Measurements from ENCODE around the gene DUXB.

The DUXB gene

GRCh38 chr16:75701361-75701760 is at the start of gene DUXB:
TSS of gene DUXB (minus strand) at chr16:75701461. CDS start at chr16:75701418, 43 bp downstream.
- H3K4me1 ChIP-seq (ENCODE audit: control insufficient read depth, insufficient read depth, low read length): no peaks in the 10 kb centered on the region
- H3K9ac ChIP-seq (ENCODE audit: low read length): no peak within 1 kb of the TSS
- H3K9me3 ChIP-seq (ENCODE audit: control insufficient read depth, low read length): no peaks in the 10 kb centered on the region
- no peaks in the 10 kb centered on the region for H3K27me3 ChIP-seq (replicated peaks; ENCODE audit: control insufficient read depth, insufficient read depth, low read length)
- no peak for DNase-seq (ENCODE audit: low read depth)
- no peak within 1 kb of the TSS for H3K4me3 ChIP-seq (ENCODE audit: low read length)
- H3K36me3 ChIP-seq (ENCODE audit: control insufficient read depth, insufficient read depth, low read length, severe bottlenecking): no peaks in the 10 kb centered on the region

GRCh38 chr16:75750528-75750927 is 49.3 kb upstream of the DUXB start:
- no peaks in the 10 kb centered on the region for H3K4me1 ChIP-seq (ENCODE audit: control insufficient read depth, insufficient read depth, low read length)
- no peak overlapping the region for H3K4me3 ChIP-seq (ENCODE audit: low read length)
- no peak for DNase-seq (ENCODE audit: low read depth)
- no peaks in the 10 kb centered on the region for H3K36me3 ChIP-seq (ENCODE audit: control insufficient read depth, insufficient read depth, low read length, severe bottlenecking)
- H3K27me3 ChIP-seq (replicated peaks; ENCODE audit: control insufficient read depth, insufficient read depth, low read length): no peaks in the 10 kb centered on the region
- no peaks in the 10 kb centered on the region for H3K9me3 ChIP-seq (ENCODE audit: control insufficient read depth, low read length)
- H3K9ac ChIP-seq (ENCODE audit: low read length): no peak overlapping the region

- Histone ChIP-seq H3K4me3 (ENCODE audit: low read length) (no peak overlapping the region), H3K9ac (ENCODE audit: low read length) (no peak overlapping the region), H3K36me3 (ENCODE audit: control insufficient read depth, insufficient read depth, low read length, severe bottlenecking) (no peaks in the 10 kb centered on the region), H3K27me3 (replicated peaks; ENCODE audit: control insufficient read depth, insufficient read depth, low read length) (no peaks in the 10 kb centered on the region), H3K9me3 (ENCODE audit: control insufficient read depth, low read length) (peaks cover 18% of the 10 kb centered on the region), H3K4me1 (ENCODE audit: control insufficient read depth, insufficient read depth, low read length) (no peaks in the 10 kb centered on the region)
- DNase-seq (ENCODE audit: low read depth): no peak
These were observed 45.1 kb upstream of the DUXB start for GRCh38 chr16:75746359-75746758.

- no peaks in the 10 kb centered on the region for H3K27me3 ChIP-seq (replicated peaks; ENCODE audit: control insufficient read depth, insufficient read depth, low read length)
- H3K4me1 ChIP-seq (ENCODE audit: control insufficient read depth, insufficient read depth, low read length): no peaks in the 10 kb centered on the region
- H3K9me3 ChIP-seq (ENCODE audit: control insufficient read depth, low read length): peaks cover 18% of the 10 kb centered on the region
- no peaks in the 10 kb centered on the region for H3K36me3 ChIP-seq (ENCODE audit: control insufficient read depth, insufficient read depth, low read length, severe bottlenecking)
- no peak overlapping the region for H3K9ac ChIP-seq (ENCODE audit: low read length)
- DNase-seq (ENCODE audit: low read depth): no peak
- no peak overlapping the region for H3K4me3 ChIP-seq (ENCODE audit: low read length)
These were observed 44.6 kb upstream of the DUXB start for GRCh38 chr16:75745823-75746222.

- Histone ChIP-seq H3K27me3 (replicated peaks; ENCODE audit: control insufficient read depth, insufficient read depth, low read length) (no peaks in the 10 kb centered on the region), H3K9me3 (ENCODE audit: control insufficient read depth, low read length) (peaks cover 18% of the 10 kb centered on the region), H3K4me1 (ENCODE audit: control insufficient read depth, insufficient read depth, low read length) (no peaks in the 10 kb centered on the region), H3K9ac (ENCODE audit: low read length) (no peak overlapping the region), H3K4me3 (ENCODE audit: low read length) (no peak overlapping the region), H3K36me3 (ENCODE audit: control insufficient read depth, insufficient read depth, low read length, severe bottlenecking) (no peaks in the 10 kb centered on the region)
- no peak for DNase-seq (ENCODE audit: low read depth)
These were observed 44.0 kb upstream of the DUXB start for GRCh38 chr16:75745242-75745641.

- Histone ChIP-seq H3K9me3 (ENCODE audit: control insufficient read depth, low read length) (peaks cover 18% of the 10 kb centered on the region), H3K27me3 (replicated peaks; ENCODE audit: control insufficient read depth, insufficient read depth, low read length) (no peaks in the 10 kb centered on the region)
- no peak for DNase-seq (ENCODE audit: low read depth)
These were observed 41.3 kb upstream of the DUXB start for GRCh38 chr16:75742424-75743047.

GRCh38 chr16:75733305-75734211 is 32.3 kb upstream of the DUXB start:
- Histone ChIP-seq H3K9ac (ENCODE audit: low read length) (peak overlapping the region; percentile 19), H3K4me1 (ENCODE audit: control insufficient read depth, insufficient read depth, low read length) (peaks cover 18% of the 10 kb centered on the region), H3K27me3 (replicated peaks; ENCODE audit: control insufficient read depth, insufficient read depth, low read length) (no peaks in the 10 kb centered on the region), H3K9me3 (ENCODE audit: control insufficient read depth, low read length) (no peaks in the 10 kb centered on the region), H3K4me3 (ENCODE audit: low read length) (peak overlapping the region; percentile 73), H3K36me3 (ENCODE audit: control insufficient read depth, insufficient read depth, low read length, severe bottlenecking) (no peaks in the 10 kb centered on the region)
- DNase-seq (ENCODE audit: low read depth): peak; percentile 76

More at GRCh38 chr16:75742424-75743047, 41.3 kb upstream of the DUXB start:
- Histone ChIP-seq H3K4me3 (ENCODE audit: low read length) (no peak overlapping the region), H3K36me3 (ENCODE audit: control insufficient read depth, insufficient read depth, low read length, severe bottlenecking) (no peaks in the 10 kb centered on the region), H3K9ac (ENCODE audit: low read length) (no peak overlapping the region), H3K4me1 (ENCODE audit: control insufficient read depth, insufficient read depth, low read length) (no peaks in the 10 kb centered on the region)

- H3K4me1 ChIP-seq (ENCODE audit: control insufficient read depth, insufficient read depth, low read length): peaks cover 18% of the 10 kb centered on the region
- H3K4me3 ChIP-seq (ENCODE audit: low read length): peak overlapping the region; percentile 73
- no peaks in the 10 kb centered on the region for H3K9me3 ChIP-seq (ENCODE audit: control insufficient read depth, low read length)
- H3K36me3 ChIP-seq (ENCODE audit: control insufficient read depth, insufficient read depth, low read length, severe bottlenecking): no peaks in the 10 kb centered on the region
- no peaks in the 10 kb centered on the region for H3K27me3 ChIP-seq (replicated peaks; ENCODE audit: control insufficient read depth, insufficient read depth, low read length)
- H3K9ac ChIP-seq (ENCODE audit: low read length): peak overlapping the region; percentile 5
- no peak for DNase-seq (ENCODE audit: low read depth)
These were observed 31.6 kb upstream of the DUXB start for GRCh38 chr16:75732871-75733270.

- Histone ChIP-seq H3K4me1 (ENCODE audit: control insufficient read depth, insufficient read depth, low read length) (no peaks in the 10 kb centered on the region), H3K4me3 (ENCODE audit: low read length) (no peak overlapping the region), H3K27me3 (replicated peaks; ENCODE audit: control insufficient read depth, insufficient read depth, low read length) (no peaks in the 10 kb centered on the region), H3K9ac (ENCODE audit: low read length) (no peak overlapping the region), H3K36me3 (ENCODE audit: control insufficient read depth, insufficient read depth, low read length, severe bottlenecking) (no peaks in the 10 kb centered on the region), H3K9me3 (ENCODE audit: control insufficient read depth, low read length) (no peaks in the 10 kb centered on the region)
- DNase-seq (ENCODE audit: low read depth): no peak
These were observed 26.0 kb upstream of the DUXB start for GRCh38 chr16:75727221-75727620.

GRCh38 chr16:75726390-75726789 is 25.1 kb upstream of the DUXB start, which contains the start of gene CPHXL:
TSS of gene CPHXL (minus strand) at chr16:75726490. CDS start at chr16:75726442, 48 bp downstream.
- no peak for DNase-seq (ENCODE audit: low read depth)
- Histone ChIP-seq H3K4me1 (ENCODE audit: control insufficient read depth, insufficient read depth, low read length) (no peaks in the 10 kb centered on the region), H3K9ac (ENCODE audit: low read length) (no peak within 1 kb of the TSS), H3K36me3 (ENCODE audit: control insufficient read depth, insufficient read depth, low read length, severe bottlenecking) (no peaks in the 10 kb centered on the region), H3K9me3 (ENCODE audit: control insufficient read depth, low read length) (no peaks in the 10 kb centered on the region), H3K27me3 (replicated peaks; ENCODE audit: control insufficient read depth, insufficient read depth, low read length) (no peaks in the 10 kb centered on the region), H3K4me3 (ENCODE audit: low read length) (no peak within 1 kb of the TSS)

- no peaks in the 10 kb centered on the region for H3K9me3 ChIP-seq (ENCODE audit: control insufficient read depth, low read length)
- H3K9ac ChIP-seq (ENCODE audit: low read length): no peak overlapping the region
- no peaks in the 10 kb centered on the region for H3K27me3 ChIP-seq (replicated peaks; ENCODE audit: control insufficient read depth, insufficient read depth, low read length)
- DNase-seq (ENCODE audit: low read depth): no peak
- no peaks in the 10 kb centered on the region for H3K36me3 ChIP-seq (ENCODE audit: control insufficient read depth, insufficient read depth, low read length, severe bottlenecking)
- H3K4me3 ChIP-seq (ENCODE audit: low read length): no peak overlapping the region
- H3K4me1 ChIP-seq (ENCODE audit: control insufficient read depth, insufficient read depth, low read length): no peaks in the 10 kb centered on the region
These were observed 17.2 kb upstream of the DUXB start for GRCh38 chr16:75718452-75718851.
